Measurements from ENCODE around the gene SEC24B.

SEC24B gene

GRCh38 chr4:109433205-109434006, at the start of gene SEC24B:
SEC24B (plus strand) TSS chr4:109433815; CDS start chr4:109433870, 55 bp downstream.
- DNase-seq (ENCODE audit: low spot score) = peak; percentile 59

GRCh38 chr4:109383823-109384222, 49.8 kb upstream of the SEC24B start:
- no peak for DNase-seq (ENCODE audit: low spot score)

DNA sequence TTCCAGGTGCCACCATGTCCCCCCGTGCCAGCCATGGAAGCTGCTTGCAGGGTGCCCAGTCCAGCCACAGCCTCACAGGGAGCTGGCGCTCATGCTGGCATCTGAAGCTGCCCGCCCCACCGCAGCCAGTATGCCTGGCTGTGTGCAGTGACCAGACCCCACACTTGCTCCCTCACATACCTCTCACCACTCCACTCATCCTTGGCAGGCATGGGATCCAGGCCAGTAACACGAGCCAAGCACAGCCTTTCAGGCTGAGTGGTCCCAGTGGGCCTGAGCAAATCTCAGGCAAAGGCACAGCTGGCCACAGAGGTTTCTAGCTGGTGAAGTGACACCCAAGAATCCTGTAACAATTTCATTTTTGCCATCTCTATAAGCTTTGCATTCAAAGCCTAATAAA, 48.4 kb upstream of the SEC24B start:
- no peak for DNase-seq (ENCODE audit: low spot score)

DNA sequence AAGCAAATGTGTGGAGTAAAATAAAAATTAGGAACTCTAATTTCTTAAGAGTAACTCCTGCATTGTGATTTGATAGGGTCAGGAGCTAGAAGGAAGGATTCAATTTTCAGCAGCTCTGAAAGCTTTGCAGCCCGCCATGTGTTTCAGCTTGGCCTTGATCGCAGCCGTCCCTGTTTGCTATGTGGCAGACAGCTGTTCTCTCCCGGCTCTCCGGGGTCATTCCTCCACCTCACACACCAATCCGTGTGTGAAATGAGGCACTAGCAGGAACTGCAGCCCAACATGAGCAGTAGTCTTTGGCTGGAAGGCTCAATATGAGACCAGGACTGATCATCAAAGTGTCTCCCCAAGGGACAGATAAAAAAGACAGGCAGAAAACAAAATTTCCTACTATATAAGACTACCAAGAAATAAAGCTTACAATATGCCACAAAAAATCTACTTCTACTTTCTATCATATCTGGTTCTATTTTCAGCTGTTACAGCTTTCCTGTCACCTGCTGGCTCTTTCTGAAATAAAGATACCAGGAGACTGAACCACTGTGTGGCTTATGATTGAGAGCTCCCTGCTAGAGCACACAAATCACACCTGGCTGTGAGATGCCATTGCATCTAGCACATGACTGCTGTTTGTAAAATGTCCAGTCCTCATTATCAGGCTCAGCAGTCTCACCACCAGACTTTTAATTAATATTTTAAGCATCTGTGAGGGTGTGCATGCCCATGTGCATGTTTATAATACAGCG, 44.1 kb upstream of the SEC24B start:
- no peak for DNase-seq (ENCODE audit: low spot score)

GRCh38 chr4:109390115-109390768, 43.4 kb upstream of the SEC24B start:
- DNase-seq (ENCODE audit: low spot score) = no peak

DNA sequence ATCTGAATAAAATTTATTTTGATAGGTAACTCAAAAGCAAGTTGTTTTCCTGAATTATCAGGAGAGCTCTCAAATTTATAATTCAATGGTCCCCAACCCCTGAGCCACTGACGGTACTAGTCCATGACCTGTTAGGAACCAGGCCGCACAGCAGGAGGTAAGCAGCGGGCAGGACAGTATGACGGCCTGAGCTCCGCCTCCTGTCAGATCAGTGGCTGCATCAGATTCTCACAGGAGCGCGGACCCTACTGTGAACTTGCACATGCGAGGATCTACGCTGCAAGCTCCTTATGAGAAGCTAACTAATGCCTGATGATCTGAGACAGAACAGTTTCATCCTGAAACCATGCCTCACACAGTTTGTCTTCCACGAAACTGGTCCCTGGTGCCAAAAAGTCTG, 37.9 kb upstream of the SEC24B start:
- no peak for DNase-seq (ENCODE audit: low spot score)

DNA sequence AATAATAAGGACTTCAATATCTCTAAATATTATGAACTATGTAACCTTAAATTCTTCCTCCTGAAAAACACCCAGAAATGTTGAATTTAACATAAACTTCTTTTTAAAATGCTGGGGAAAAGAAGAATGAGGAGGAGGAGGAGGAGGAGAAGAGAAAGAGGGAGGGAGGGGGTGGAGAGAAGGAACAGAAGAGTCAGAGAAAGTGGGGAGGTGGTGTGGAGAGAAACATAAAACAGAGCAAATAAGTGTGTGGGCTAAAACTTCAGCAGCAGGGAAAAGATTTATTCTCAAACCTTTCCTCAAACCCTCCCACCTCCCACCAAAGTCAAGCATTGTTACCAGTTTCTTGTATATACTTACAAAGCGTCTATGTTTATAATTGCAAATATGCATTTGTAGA, 34.7 kb upstream of the SEC24B start:
- DNase-seq (ENCODE audit: low spot score) = no peak

DNA sequence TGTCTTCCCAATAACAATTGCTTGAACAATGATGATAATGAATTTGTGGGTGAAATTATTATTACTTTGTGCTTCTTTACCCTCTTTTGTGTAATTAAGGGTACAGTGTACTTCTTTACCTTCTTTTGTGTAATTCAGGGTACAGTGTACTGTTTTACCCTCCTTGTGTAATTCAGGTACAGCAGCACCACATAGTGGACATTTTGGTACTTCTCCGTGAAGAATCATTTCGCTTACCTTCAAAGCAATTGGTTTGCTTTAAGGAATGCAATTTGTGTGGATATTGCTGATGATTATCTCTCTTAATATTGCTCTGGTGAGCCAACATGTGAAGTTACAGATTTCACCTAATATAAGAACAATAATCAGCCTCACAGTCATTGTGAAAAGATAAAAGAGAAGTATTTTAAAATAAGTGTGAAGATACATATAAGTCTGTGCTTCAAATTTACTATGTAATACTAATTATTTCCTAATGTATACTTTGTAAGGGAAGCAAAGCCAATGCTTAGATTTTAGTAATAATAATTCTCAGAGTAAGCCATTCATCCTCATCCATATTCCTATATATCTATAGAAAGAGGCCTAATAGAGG, 27.2 kb upstream of the SEC24B start:
- DNase-seq (ENCODE audit: low spot score) = peak; percentile 56

DNA sequence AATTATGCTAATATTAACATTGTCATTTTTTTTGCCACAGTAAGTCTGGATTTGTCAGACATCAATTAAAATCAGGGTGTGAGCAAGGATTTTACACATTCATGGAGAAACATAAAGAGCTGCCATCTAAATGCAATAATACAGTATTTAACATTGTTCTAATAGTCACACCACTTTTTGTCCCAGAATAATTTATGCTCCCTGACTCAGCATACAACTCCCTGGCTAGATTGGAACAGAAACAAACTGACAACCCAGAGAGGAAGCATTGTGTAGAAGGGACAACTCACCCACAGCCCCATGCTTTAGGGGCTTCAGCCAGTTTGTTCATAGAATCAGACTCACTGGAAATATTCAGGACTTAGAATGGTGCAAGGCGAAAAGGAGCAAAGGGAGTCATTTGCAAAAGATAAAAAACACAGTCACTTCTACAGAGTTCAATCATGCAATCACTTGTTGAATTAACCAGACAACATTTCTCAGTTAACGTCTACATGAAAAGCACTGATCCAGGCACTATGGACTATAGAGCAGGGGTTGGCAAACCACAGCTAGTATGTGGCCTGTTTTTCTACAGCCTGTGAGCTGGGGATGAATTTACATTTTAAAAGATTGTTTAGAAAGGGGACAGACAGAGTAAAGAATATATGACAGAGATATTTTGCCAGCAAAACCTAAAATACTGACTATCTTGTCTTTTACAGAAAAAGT, 26.4 kb upstream of the SEC24B start:
- no peak for DNase-seq (ENCODE audit: low spot score)

- no peak for DNase-seq (ENCODE audit: low spot score)
Observed at GRCh38 chr4:109408711-109409110, 24.9 kb upstream of the SEC24B start.

- DNase-seq (ENCODE audit: low spot score) = no peak
Observed at GRCh38 chr4:109410226-109410625, 23.4 kb upstream of the SEC24B start.

DNA sequence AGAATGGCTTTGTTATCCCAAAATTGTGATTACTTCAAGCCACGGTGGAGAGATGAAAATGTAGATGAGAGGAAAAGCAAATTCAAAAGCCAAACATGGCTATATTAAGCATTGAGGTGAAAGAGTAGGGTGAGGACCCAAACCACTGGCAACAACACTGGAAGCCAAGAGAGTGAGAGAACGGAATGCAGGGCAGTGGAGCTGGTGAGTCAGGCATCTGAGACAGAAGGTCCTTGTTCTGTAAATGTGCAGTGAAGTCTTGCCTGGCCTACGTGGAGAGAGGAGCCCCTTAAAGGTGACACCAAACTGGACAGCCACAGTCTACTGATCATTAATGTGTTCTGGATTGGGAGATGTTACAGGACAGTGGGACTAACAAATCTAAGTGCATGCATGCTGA, 22.8 kb upstream of the SEC24B start:
- no peak for DNase-seq (ENCODE audit: low spot score)

DNA sequence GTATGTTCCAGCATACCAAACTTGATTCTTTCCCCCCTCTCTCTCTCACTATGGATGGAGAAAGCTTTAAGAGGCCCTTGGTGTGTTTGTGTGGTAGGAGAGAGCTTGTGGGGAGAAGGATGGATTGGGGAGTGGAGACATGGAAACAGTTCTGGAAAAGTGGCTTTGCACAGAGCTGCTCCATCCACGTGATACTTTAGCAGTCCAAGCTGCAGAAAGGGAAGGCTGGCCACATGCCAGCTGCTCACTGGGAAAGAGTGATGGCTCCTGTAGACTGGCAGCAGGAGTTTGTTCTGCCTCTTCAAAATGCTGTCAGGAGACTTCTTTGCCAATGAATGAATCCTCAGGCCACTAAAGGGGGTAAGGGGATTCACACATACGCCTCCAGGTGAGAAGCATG, 21.7 kb upstream of the SEC24B start:
- DNase-seq (ENCODE audit: low spot score) = no peak

GRCh38 chr4:109412776-109413175, 20.8 kb upstream of the SEC24B start:
- DNase-seq (ENCODE audit: low spot score) = no peak

DNA sequence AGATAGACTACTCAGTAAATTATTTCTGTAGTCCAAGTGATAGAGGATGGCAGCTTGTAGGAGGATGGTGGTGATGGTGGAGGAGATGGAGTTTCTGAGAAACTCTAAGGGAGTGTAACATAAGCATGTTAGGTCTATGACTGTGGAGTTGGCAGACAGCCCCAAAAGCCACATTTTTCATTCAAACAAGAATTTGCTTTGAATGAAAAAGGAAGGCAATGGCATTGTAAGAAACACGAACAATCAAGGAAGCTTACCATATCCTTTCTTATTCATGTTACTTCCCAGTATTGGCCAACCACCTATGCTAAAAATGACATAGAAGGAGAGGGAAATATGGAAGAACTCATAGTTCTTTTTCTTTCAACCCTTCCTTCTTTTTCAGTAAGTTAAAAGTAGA, 18.7 kb upstream of the SEC24B start:
- DNase-seq (ENCODE audit: low spot score) = no peak

GRCh38 chr4:109418588-109418987, 15.0 kb upstream of the SEC24B start:
- no peak for DNase-seq (ENCODE audit: low spot score)

DNA sequence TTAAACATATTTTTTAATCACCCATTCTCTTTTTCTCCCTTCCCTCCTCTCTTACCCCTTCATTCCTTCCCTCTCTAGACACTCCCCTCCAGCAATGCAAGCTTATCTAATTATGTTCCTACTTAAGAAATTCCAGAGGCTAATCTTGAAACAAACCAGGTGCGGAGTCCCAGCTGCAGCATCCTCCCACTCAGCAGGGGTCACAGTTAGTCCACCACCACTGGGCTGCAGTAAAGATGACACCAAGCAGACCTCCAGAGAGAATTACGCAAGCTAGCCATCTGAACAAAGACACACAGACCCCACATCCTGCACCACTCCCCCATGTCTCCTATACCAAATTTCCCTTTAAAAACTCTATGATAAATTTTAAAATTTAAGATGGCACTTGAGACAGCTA, 13.9 kb upstream of the SEC24B start:
- DNase-seq (ENCODE audit: low spot score) = no peak

- DNase-seq (ENCODE audit: low spot score) = peak; percentile 40
Observed at GRCh38 chr4:109424093-109424841, 9.3 kb upstream of the SEC24B start.

DNA sequence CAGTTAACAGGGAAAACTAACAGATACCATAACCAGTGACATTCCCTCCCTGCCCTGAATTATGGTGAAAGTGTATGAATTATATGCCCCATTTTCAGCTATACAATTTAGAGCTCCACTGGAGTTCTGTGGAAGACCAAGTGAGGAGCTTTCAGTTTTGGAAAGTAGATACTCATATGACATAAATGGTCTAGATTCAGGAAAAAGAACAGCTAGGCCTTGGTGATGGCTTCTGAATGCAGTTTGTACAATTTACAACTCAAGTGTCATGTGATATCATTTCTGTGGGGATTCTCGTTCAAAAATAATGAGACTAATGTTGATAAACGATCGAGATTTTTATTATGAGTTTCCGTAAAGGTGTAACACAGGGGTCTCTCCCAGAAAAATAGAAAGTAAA, 8.2 kb upstream of the SEC24B start:
- no peak for DNase-seq (ENCODE audit: low spot score)

GRCh38 chr4:109429545-109429944, 4.1 kb upstream of the SEC24B start:
- DNase-seq (ENCODE audit: low spot score) = peak; percentile 72

GRCh38 chr4:109432203-109432602, 1.4 kb upstream of the SEC24B start:
- no peak for DNase-seq (ENCODE audit: low spot score)
